Type B pancreatic cell (in vitro differentiated cells): ENCODE data around the gene CYB5A. TPM values are rescaled to one million over a fixed set of nuclear protein-coding genes. Genes with fewer than 3 reads are reported as not detected.

Experiments used
- DNase-seq: peaks from one replicate; pipeline ENCODE4 v3.0.0; 2021; ENCODE audit warnings: mixed read lengths; ENCODE audit not compliant: unreplicated experiment; ENCODE audit errors: extremely low spot score
- H3K27ac Mint-ChIP-seq: 2 replicates; pipeline ENCODE4 v1.8.0; 2021; ENCODE audit warnings: mild to moderate bottlenecking, mixed read lengths
- H3K27me3 Mint-ChIP-seq: 2 replicates; pipeline ENCODE4 v1.8.0; 2021; ENCODE audit warnings: mixed read lengths
- H3K36me3 Mint-ChIP-seq: 2 replicates; pipeline ENCODE4 v1.8.0; 2021; ENCODE audit warnings: mixed read lengths
- H3K4me1 Mint-ChIP-seq: one replicate; pipeline ENCODE4 v1.8.0; 2021; ENCODE audit warnings: mixed read lengths; ENCODE audit not compliant: unreplicated experiment
- H3K4me3 Mint-ChIP-seq: 2 replicates; pipeline ENCODE4 v1.8.0; 2021; ENCODE audit warnings: mild to moderate bottlenecking, mixed read lengths
- H3K9me3 Mint-ChIP-seq: 2 replicates; pipeline ENCODE4 v1.8.0; 2021; ENCODE audit warnings: mixed read lengths
- CTCF ChIP-seq: fragments of 200-600 bp; sonication (generic); conservative IDR thresholded peaks from 2 replicates; pipeline ENCODE4 v1.5.0; 2021; ENCODE audit warnings: antibody characterized with exemption, mild to moderate bottlenecking
- total RNA-seq: library from RNA; stranded (reverse); gene quantifications from 2 replicates; pipeline ENCODE4 v1.2.1, GENCODE V29; 2021; ENCODE audit warnings: low replicate concordance

CYB5A gene
- total RNA-seq, 1 donor from 2014 or later = 74.9 TPM

- Mint-ChIP-seq H3K27ac (no peak overlapping the region), H3K4me3 (no peak overlapping the region), H3K36me3 (peaks cover 20% of the 10 kb centered on the region), H3K4me1 (peaks cover 20% of the 10 kb centered on the region), H3K27me3 (no peaks in the 10 kb centered on the region), H3K9me3 (no peaks in the 10 kb centered on the region)
- TF ChIP-seq CTCF = no peak
- no peak for DNase-seq
Measured at GRCh38 chr18:74264303-74265020, 27.3 kb downstream of the CYB5A start.

- Mint-ChIP-seq H3K27ac (peak overlapping the region; percentile 48), H3K36me3 (peaks cover 23% of the 10 kb centered on the region), H3K27me3 (no peaks in the 10 kb centered on the region), H3K9me3 (no peaks in the 10 kb centered on the region), H3K4me3 (no peak overlapping the region), H3K4me1 (peaks cover 8% of the 10 kb centered on the region)
- no peak for DNase-seq
- no peak for TF ChIP-seq CTCF
Measured at GRCh38 chr18:74261053-74261713, 30.6 kb downstream of the CYB5A start.

GRCh38 chr18:74259347-74259746 lies 32.4 kb downstream of the CYB5A start:
- Mint-ChIP-seq H3K4me1 (peaks cover 17% of the 10 kb centered on the region), H3K27ac (no peak overlapping the region), H3K36me3 (peaks cover 26% of the 10 kb centered on the region), H3K9me3 (no peaks in the 10 kb centered on the region), H3K4me3 (no peak overlapping the region), H3K27me3 (no peaks in the 10 kb centered on the region)
- TF ChIP-seq CTCF = no peak
- no peak for DNase-seq

- TF ChIP-seq CTCF = no peak
- peaks cover 33% of the 10 kb centered on the region for H3K36me3 Mint-ChIP-seq
- no peaks in the 10 kb centered on the region for H3K9me3 Mint-ChIP-seq
- H3K4me1 Mint-ChIP-seq = peaks cover 25% of the 10 kb centered on the region
- H3K27ac Mint-ChIP-seq = no peak overlapping the region
- DNase-seq = no peak
- H3K27me3 Mint-ChIP-seq = no peaks in the 10 kb centered on the region
- no peak overlapping the region for H3K4me3 Mint-ChIP-seq
Measured at GRCh38 chr18:74257083-74257482, 34.7 kb downstream of the CYB5A start.

- no peaks in the 10 kb centered on the region for H3K9me3 Mint-ChIP-seq
- H3K27ac Mint-ChIP-seq = peak overlapping the region; percentile 31
- no peaks in the 10 kb centered on the region for H3K27me3 Mint-ChIP-seq
- H3K4me3 Mint-ChIP-seq = no peak overlapping the region
- no peak for DNase-seq
- peaks cover 30% of the 10 kb centered on the region for H3K4me1 Mint-ChIP-seq
- H3K36me3 Mint-ChIP-seq = peaks cover 28% of the 10 kb centered on the region
- TF ChIP-seq CTCF = no peak
Measured at GRCh38 chr18:74256190-74256589, 35.6 kb downstream of the CYB5A start.
